Stimulated activated CD8-positive, alpha-beta memory T cell treated with anti-CD3 and anti-CD28 coated beads, Interleukin-7, amount 100 ng/mL, for 1 hour (primary cell): ENCODE data around the gene BFSP1.

Experiments used
- DNase-seq, 2 donors: peaks; one replicate each; pipeline ENCODE4 v3.0.0-alpha.2; 2020; ENCODE audit warnings: low read depth in 2 of 2

BFSP1 gene

GRCh38 chr20:17497821-17498580, 33.2 kb downstream of the BFSP1 start:
- DNase-seq = no peak

GRCh38 chr20:17495826-17496225, 35.4 kb downstream of the BFSP1 start:
- DNase-seq = no peak

GRCh38 chr20:17494201-17494600, 37.0 kb downstream of the BFSP1 start:
- DNase-seq = no peak

GRCh38 chr20:17493173-17493572, 38.0 kb downstream of the BFSP1 start:
- no peak for DNase-seq

- DNase-seq = no peak
These were observed 39.7 kb downstream of the BFSP1 start for GRCh38 chr20:17491488-17491887.

- no peak for DNase-seq
These were observed 40.1 kb downstream of the BFSP1 start for GRCh38 chr20:17491041-17491440.

GRCh38 chr20:17490501-17490900, 40.7 kb downstream of the BFSP1 start:
- no peak for DNase-seq

- DNase-seq = no peak
These were observed 42.1 kb downstream of the BFSP1 start for GRCh38 chr20:17488916-17489600.

- DNase-seq = no peak
These were observed 46.2 kb downstream of the BFSP1 start for GRCh38 chr20:17485017-17485416.

GRCh38 chr20:17482536-17482935, 48.6 kb downstream of the BFSP1 start:
- DNase-seq = no peak

GRCh38 chr20:17481661-17482060, 49.5 kb downstream of the BFSP1 start:
- DNase-seq = no peak

GRCh38 chr20:17480696-17481095, 50.5 kb downstream of the BFSP1 start:
- DNase-seq = no peak

GRCh38 chr20:17479063-17479657, 52.0 kb downstream of the BFSP1 start:
- no peak for DNase-seq

GRCh38 chr20:17473659-17474058, 57.5 kb downstream of the BFSP1 start:
- DNase-seq = no peak

- no peak for DNase-seq
These were observed 59.5 kb downstream of the BFSP1 start for GRCh38 chr20:17471606-17472187.

GRCh38 chr20:17470973-17471372, 60.2 kb downstream of the BFSP1 start:
- DNase-seq = no peak

GRCh38 chr20:17470521-17470920, 60.7 kb downstream of the BFSP1 start:
- DNase-seq = no peak

GRCh38 chr20:17469246-17470030, 61.7 kb downstream of the BFSP1 start:
- DNase-seq = no peak

- no peak for DNase-seq
These were observed 62.9 kb downstream of the BFSP1 start for GRCh38 chr20:17468073-17468840.

GRCh38 chr20:17467120-17467655, 64.0 kb downstream of the BFSP1 start:
- no peak for DNase-seq

GRCh38 chr20:17466641-17467040, 64.5 kb downstream of the BFSP1 start:
- DNase-seq = no peak
